PC-9 (cell line): ENCODE data around the gene AKAIN1. TPM values are rescaled to one million over a fixed set of nuclear protein-coding genes. Genes with fewer than 3 reads are reported as not detected.

ENCODE experiments used
- BruUV-seq: library from RNA; stranded (reverse); fragments of 400-500 nt; replicated peaks from 2 replicates; lab custom pipeline; 2021; lab: Mats Ljungman, UMichigan
- CTCF ChIA-PET: fragments of 300-600 bp; sonication (Branson Sonifier 250); formaldehyde crosslinking; loops from one replicate; lab custom pipeline; 2022; ENCODE audit warnings: antibody characterized with exemption; lab: Charles Lee
- POLR2A ChIA-PET: fragments of 300-600 bp; sonication (Branson Sonifier 250); formaldehyde crosslinking; loops from one replicate; lab custom pipeline; 2022; ENCODE audit warnings: antibody characterized with exemption; ENCODE audit not compliant: unreplicated experiment; lab: Charles Lee
- DNase-seq, 2 experiments: peaks; one replicate each; pipeline versions ENCODE4 v3.0.0 to v3.0.0-alpha.2; 2015 to 2022; ENCODE audit warnings: mixed read lengths in 1 of 2
- H2AFZ ChIP-seq: fragments of 200-600 bp; sonication (generic); 2 replicates; pipeline ENCODE4 v1.8.1; 2017; ENCODE audit warnings: antibody characterized with exemption
- H3F3A ChIP-seq: fragments of 200-600 bp; sonication (generic); 2 replicates; pipeline ENCODE4 v1.8.1; 2017; ENCODE audit warnings: antibody characterized with exemption, mild to moderate bottlenecking, low read depth; ENCODE audit not compliant: insufficient read depth
- H3K27ac ChIP-seq: fragments of 200-600 bp; sonication (generic); 2 replicates; pipeline ENCODE4 v1.6.1; 2016; ENCODE audit warnings: mixed run types
- H3K27me3 ChIP-seq: fragments of 200-600 bp; sonication (generic); 2 replicates; pipeline ENCODE4 v1.6.1; 2016; ENCODE audit warnings: low read depth, mixed run types; ENCODE audit not compliant: insufficient read depth
- H3K36me3 ChIP-seq: fragments of 200-600 bp; sonication (generic); 2 replicates; pipeline ENCODE4 v1.6.1; 2016; ENCODE audit warnings: low read depth, mixed run types
- H3K4me1 ChIP-seq: fragments of 200-600 bp; sonication (generic); replicated peaks from 2 replicates; pipeline ENCODE4 v1.6.1; 2016; ENCODE audit warnings: mixed run types; ENCODE audit not compliant: insufficient read depth
- H3K4me2 ChIP-seq: fragments of 200-600 bp; sonication (generic); 2 replicates; pipeline ENCODE4 v1.6.1; 2017; ENCODE audit warnings: mixed run types
- H3K4me3 ChIP-seq: fragments of 200-600 bp; sonication (generic); 2 replicates; pipeline ENCODE4 v1.6.1; 2016; ENCODE audit warnings: mixed run types
- H3K79me2 ChIP-seq: fragments of 200-600 bp; sonication (generic); 2 replicates; pipeline ENCODE4 v1.6.1; 2017; ENCODE audit warnings: low read depth, mixed run types
- H3K9me2 ChIP-seq: fragments of 200-600 bp; sonication (generic); 2 replicates; pipeline ENCODE4 v1.8.1; 2017; ENCODE audit warnings: mild to moderate bottlenecking; ENCODE audit not compliant: insufficient read depth
- H3K9me3 ChIP-seq: fragments of 200-600 bp; sonication (generic); 2 replicates; pipeline ENCODE4 v1.8.1; 2016; ENCODE audit warnings: low read depth; ENCODE audit not compliant: insufficient read depth
- H4K20me1 ChIP-seq: fragments of 200-600 bp; sonication (generic); 2 replicates; pipeline ENCODE4 v1.8.1; 2017; ENCODE audit not compliant: insufficient read depth
- CTCF ChIP-seq: fragments of 200-600 bp; sonication (generic); conservative IDR thresholded peaks from 2 replicates; pipeline ENCODE4 v1.6.1; 2017; ENCODE audit warnings: mixed run types, antibody characterized with exemption, mild to moderate bottlenecking, moderate library complexity
- EZH2 ChIP-seq: fragments of 200-600 bp; sonication (generic); IDR thresholded peaks from 2 replicates; pipeline ENCODE4 v1.8.0; 2017; ENCODE audit warnings: antibody characterized with exemption, low read depth
- intact Hi-C: fragments of 100-400 bp; cut with micrococcal nuclease; formaldehyde crosslinking; loops from one replicate; pipeline ENCODE4 v1.10.0; 2022; ENCODE audit not compliant: unreplicated experiment
- total RNA-seq: library from RNA; stranded (reverse); gene quantifications from 2 replicates; pipeline ENCODE4 v1.2.3, GENCODE V29; 2021

Gene AKAIN1
- total RNA-seq, 1 experiment from 2014 or later = not detected

- peaks cover 34% of the 10 kb centered on the region for H3K27me3 ChIP-seq
- no peak overlapping the region for H3K4me2 ChIP-seq
- H3K9me3 ChIP-seq = no peaks in the 10 kb centered on the region
- no peak overlapping the region for H2AFZ ChIP-seq
- intact Hi-C loops = no loop called here
- POLR2A ChIA-PET = no interaction called here
- H3K4me1 ChIP-seq = no peaks in the 10 kb centered on the region
- no peak overlapping the region for H3K27ac ChIP-seq
- H3F3A ChIP-seq = no peaks in the 10 kb centered on the region
- CTCF ChIA-PET = no interaction called here
- TF ChIP-seq CTCF = no peak
- no peak for TF ChIP-seq EZH2
- no peaks in the 10 kb centered on the region for H4K20me1 ChIP-seq
- H3K36me3 ChIP-seq = no peaks in the 10 kb centered on the region
- no peaks in the 10 kb centered on the region for H3K79me2 ChIP-seq
- H3K4me3 ChIP-seq = no peak overlapping the region
- H3K9me2 ChIP-seq = no peaks in the 10 kb centered on the region
- no TSS peak for BruUV-seq
- DNase-seq = no peak
These were observed 46.2 kb downstream of the AKAIN1 start for GRCh38 chr18:5150894-5151293.

DNA sequence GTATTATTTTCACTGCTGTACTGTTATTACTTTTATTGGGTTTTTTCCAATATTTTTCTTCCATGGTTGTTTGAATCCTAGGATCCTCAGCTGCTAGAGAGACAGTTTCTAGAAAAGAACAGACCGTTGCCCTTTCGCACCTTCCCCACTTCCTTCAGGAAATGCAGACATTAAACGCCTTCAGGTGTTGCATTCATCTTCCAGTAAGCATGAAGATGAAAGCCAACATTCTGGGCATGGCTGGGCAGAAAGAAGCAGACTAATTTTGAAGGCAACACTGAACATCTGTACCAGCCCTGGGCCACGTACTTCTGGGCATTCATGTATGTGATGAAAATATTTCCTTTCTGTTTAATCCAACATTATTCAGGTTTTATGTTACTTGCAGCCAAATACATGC lies 51.0 kb downstream of the AKAIN1 start:
- Histone ChIP-seq H3F3A (no peaks in the 10 kb centered on the region), H3K27me3 (peaks cover 15% of the 10 kb centered on the region; the same call in 1 of the 2 replicates), H3K4me1 (no peaks in the 10 kb centered on the region), H2AFZ (no peak overlapping the region), H4K20me1 (no peaks in the 10 kb centered on the region), H3K36me3 (no peaks in the 10 kb centered on the region), H3K4me2 (no peak overlapping the region), H3K9me3 (no peaks in the 10 kb centered on the region), H3K9me2 (no peaks in the 10 kb centered on the region), H3K4me3 (no peak overlapping the region), H3K79me2 (no peaks in the 10 kb centered on the region), H3K27ac (no peak overlapping the region)
- intact Hi-C loops = no loop called here
- CTCF ChIA-PET = no interaction called here
- DNase-seq = no peak
- POLR2A ChIA-PET = no interaction called here
- no TSS peak for BruUV-seq
- TF ChIP-seq EZH2 (no peak), CTCF (no peak)

DNA sequence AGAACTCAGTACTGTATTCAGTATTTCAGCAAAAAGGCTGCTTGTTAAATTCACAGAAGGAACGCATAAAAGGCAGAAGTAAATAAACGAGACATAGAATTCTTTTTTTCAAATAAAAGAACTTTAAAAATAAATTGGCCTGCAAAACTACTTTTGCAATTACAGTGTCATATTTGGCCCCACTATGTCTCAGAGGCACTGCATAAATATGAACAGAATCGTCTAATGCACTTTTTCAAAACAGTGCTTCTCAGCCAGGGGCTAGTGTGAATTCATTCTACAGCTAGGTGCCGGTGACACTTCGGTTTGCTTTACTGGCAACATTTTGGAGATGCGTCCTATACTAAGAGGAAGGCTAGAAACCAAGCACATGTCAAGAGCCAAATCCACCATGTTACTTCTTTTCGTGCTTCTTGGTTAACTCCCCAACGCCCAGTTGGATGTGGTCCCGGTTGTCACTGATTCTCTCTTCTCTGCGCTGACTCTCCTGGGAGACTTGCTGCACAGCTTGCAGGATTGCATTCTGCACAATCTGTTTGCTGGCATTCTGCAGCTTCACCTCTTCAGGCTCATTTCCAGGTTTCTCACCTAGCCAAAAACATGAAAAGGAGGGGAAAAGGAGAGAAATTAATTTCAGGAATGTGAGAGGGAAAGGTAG lies 51.8 kb downstream of the AKAIN1 start:
- no peaks in the 10 kb centered on the region for H3F3A ChIP-seq
- no peaks in the 10 kb centered on the region for H3K36me3 ChIP-seq
- no TSS peak for BruUV-seq
- no peaks in the 10 kb centered on the region for H3K4me1 ChIP-seq
- H3K4me2 ChIP-seq = no peak overlapping the region
- POLR2A ChIA-PET = no interaction called here
- no peak overlapping the region for H2AFZ ChIP-seq
- peaks cover 15% of the 10 kb centered on the region; the same call in 1 of the 2 replicates for H3K27me3 ChIP-seq
- H4K20me1 ChIP-seq = no peaks in the 10 kb centered on the region
- no peak overlapping the region for H3K27ac ChIP-seq
- H3K79me2 ChIP-seq = no peaks in the 10 kb centered on the region
- no peaks in the 10 kb centered on the region for H3K9me3 ChIP-seq
- CTCF ChIA-PET = no interaction called here
- intact Hi-C loops = no loop called here
- no peaks in the 10 kb centered on the region for H3K9me2 ChIP-seq
- no peak overlapping the region for H3K4me3 ChIP-seq
- TF ChIP-seq EZH2 (no peak), CTCF (no peak)
- no peak for DNase-seq
